ENCODE data around the gene ADGRB3. TPM values are rescaled to one million over a fixed set of nuclear protein-coding genes. Genes with fewer than 3 reads are reported as not detected.

ADGRB3 gene
- total RNA-seq, 1 donor from 2014 or later, result 3.5 TPM

DNA sequence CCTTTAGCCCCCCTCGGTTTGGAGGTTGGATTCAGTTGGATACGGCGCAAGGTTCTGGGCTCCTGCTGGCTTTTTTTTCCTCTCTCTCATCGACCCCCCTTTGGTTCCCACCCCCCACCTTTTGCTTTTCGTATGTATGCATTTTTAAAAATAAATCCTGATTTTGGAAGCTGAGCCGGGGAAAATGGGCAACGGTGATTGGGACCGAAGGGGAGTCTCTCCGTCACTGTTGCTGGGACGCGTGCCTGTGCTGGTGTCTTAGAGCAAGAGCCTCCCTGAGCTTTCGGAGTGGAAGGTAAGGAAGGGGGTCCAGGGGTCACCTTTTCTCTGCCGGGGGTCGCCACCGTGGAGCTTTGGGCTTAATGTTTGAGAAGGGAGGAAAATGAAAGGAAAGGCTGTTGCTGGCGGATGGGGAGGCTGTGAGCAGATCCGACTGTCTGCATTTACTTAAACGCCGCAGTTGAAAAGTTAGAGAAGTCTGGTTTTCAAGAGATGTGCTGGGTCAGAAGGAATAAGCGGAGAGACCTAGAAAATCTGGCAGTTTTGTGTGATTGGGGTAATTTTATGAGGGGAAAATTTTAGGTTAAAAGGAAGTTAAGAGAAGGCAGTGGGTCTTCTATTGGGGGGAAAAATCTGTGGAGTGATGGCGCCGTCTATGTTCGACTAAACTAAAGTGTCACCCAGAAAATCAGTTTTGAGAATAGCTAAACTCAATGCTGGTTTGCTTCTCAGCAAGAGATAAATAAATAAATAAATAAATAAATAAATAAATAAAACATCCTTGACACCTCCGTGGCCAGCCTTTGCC is 828 bp downstream of the ADGRB3 start:
- Histone ChIP-seq H3K9me3 (no peaks in the 10 kb centered on the region), H3K4me1 (peaks cover 13% of the 10 kb centered on the region), H3K27ac (peak overlapping the region; percentile 56), H3K27me3 (peaks cover 18% of the 10 kb centered on the region), H3K4me3 (peak overlapping the region; percentile 64), H3K36me3 (no peaks in the 10 kb centered on the region)
- ATAC-seq, result no peak
- TF ChIP-seq, protein P1, sequence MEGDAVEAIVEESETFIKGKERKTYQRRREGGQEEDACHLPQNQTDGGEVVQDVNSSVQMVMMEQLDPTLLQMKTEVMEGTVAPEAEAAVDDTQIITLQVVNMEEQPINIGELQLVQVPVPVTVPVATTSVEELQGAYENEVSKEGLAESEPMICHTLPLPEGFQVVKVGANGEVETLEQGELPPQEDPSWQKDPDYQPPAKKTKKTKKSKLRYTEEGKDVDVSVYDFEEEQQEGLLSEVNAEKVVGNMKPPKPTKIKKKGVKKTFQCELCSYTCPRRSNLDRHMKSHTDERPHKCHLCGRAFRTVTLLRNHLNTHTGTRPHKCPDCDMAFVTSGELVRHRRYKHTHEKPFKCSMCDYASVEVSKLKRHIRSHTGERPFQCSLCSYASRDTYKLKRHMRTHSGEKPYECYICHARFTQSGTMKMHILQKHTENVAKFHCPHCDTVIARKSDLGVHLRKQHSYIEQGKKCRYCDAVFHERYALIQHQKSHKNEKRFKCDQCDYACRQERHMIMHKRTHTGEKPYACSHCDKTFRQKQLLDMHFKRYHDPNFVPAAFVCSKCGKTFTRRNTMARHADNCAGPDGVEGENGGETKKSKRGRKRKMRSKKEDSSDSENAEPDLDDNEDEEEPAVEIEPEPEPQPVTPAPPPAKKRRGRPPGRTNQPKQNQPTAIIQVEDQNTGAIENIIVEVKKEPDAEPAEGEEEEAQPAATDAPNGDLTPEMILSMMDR (IDR thresholded peaks at IDR 0.05), result no peak
- DNase-seq, result peak; percentile 65
- intact Hi-C loops (cut with DNase I), result no loop called here

GRCh38 chr6:68636666-68637065 is 1.6 kb downstream of the ADGRB3 start:
- DNase-seq (no peak), ATAC-seq (no peak)
- Histone ChIP-seq H3K27ac (no peak overlapping the region), H3K36me3 (no peaks in the 10 kb centered on the region), H3K4me3 (peak overlapping the region; percentile 64), H3K4me1 (peaks cover 13% of the 10 kb centered on the region), H3K27me3 (peaks cover 18% of the 10 kb centered on the region), H3K9me3 (no peaks in the 10 kb centered on the region)
- intact Hi-C loops (cut with DNase I), result no loop called here
- TF ChIP-seq, protein P1 (IDR thresholded peaks at IDR 0.05), result no peak

- Histone ChIP-seq H3K4me1 (peaks cover 13% of the 10 kb centered on the region), H3K27me3 (peaks cover 18% of the 10 kb centered on the region), H3K27ac (no peak overlapping the region), H3K36me3 (no peaks in the 10 kb centered on the region), H3K9me3 (no peaks in the 10 kb centered on the region), H3K4me3 (peak overlapping the region; percentile 64)
- DNase-seq (no peak), ATAC-seq (no peak)
- intact Hi-C loops (cut with DNase I), result no loop called here
- TF ChIP-seq, protein P1 (IDR thresholded peaks at IDR 0.05), result no peak
Measured at GRCh38 chr6:68637071-68637470, 2.0 kb downstream of the ADGRB3 start.

DNA sequence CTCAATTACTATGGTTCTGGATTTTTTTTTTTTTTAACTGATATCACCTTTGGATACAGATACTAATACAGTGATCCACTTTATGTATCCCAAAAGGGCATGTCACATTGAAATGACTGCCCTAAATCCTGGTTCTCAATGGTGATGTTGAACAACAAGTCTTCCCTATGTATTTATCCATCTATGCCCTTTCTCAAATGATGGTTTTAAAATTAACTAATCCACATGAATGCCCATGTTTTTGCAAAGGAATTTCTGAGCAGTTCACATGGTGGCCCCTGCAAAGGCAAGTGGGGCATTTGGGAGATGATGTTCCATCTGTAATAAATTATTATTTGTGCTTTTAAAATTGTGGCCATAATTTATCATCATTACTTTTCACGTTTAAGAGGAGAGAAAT is 2.7 kb downstream of the ADGRB3 start:
- no peak for ATAC-seq
- peak overlapping the region; percentile 64 for H3K4me3 ChIP-seq
- H3K27me3 ChIP-seq, result peaks cover 18% of the 10 kb centered on the region
- H3K4me1 ChIP-seq, result peaks cover 13% of the 10 kb centered on the region
- no peaks in the 10 kb centered on the region for H3K9me3 ChIP-seq
- intact Hi-C loops (cut with DNase I), result no loop called here
- no peak overlapping the region for H3K27ac ChIP-seq
- H3K36me3 ChIP-seq, result no peaks in the 10 kb centered on the region
- DNase-seq, result no peak
- TF ChIP-seq, protein P1 (IDR thresholded peaks at IDR 0.05), result no peak

GRCh38 chr6:68638230-68638900 is 3.3 kb downstream of the ADGRB3 start:
- Histone ChIP-seq H3K27ac (no peak overlapping the region), H3K4me1 (peaks cover 13% of the 10 kb centered on the region), H3K9me3 (no peaks in the 10 kb centered on the region), H3K4me3 (no peak overlapping the region), H3K36me3 (no peaks in the 10 kb centered on the region), H3K27me3 (peaks cover 18% of the 10 kb centered on the region)
- TF ChIP-seq, protein P1 (IDR thresholded peaks at IDR 0.05), result peak; percentile 89
- ATAC-seq (no peak), DNase-seq (no peak)
- intact Hi-C loops (cut with DNase I), result no loop called here

All from upper lobe of right lung (tissue), 1 donor.